NCI-H1417 treated with DMSO at 0.1 percent for 48 hours (cell line): Measurements from ENCODE around the gene EIF3A.
"Not testable (repeated sequence)": the region's sequence is repeated elsewhere in the genome, so short reads cannot be mapped to it uniquely, and the experiment has no call there.

Source experiments
- DNase-seq: peaks from one replicate; lab custom pipeline; 2025; lab: John Stamatoyannopoulos, UW

EIF3A gene, protein sequence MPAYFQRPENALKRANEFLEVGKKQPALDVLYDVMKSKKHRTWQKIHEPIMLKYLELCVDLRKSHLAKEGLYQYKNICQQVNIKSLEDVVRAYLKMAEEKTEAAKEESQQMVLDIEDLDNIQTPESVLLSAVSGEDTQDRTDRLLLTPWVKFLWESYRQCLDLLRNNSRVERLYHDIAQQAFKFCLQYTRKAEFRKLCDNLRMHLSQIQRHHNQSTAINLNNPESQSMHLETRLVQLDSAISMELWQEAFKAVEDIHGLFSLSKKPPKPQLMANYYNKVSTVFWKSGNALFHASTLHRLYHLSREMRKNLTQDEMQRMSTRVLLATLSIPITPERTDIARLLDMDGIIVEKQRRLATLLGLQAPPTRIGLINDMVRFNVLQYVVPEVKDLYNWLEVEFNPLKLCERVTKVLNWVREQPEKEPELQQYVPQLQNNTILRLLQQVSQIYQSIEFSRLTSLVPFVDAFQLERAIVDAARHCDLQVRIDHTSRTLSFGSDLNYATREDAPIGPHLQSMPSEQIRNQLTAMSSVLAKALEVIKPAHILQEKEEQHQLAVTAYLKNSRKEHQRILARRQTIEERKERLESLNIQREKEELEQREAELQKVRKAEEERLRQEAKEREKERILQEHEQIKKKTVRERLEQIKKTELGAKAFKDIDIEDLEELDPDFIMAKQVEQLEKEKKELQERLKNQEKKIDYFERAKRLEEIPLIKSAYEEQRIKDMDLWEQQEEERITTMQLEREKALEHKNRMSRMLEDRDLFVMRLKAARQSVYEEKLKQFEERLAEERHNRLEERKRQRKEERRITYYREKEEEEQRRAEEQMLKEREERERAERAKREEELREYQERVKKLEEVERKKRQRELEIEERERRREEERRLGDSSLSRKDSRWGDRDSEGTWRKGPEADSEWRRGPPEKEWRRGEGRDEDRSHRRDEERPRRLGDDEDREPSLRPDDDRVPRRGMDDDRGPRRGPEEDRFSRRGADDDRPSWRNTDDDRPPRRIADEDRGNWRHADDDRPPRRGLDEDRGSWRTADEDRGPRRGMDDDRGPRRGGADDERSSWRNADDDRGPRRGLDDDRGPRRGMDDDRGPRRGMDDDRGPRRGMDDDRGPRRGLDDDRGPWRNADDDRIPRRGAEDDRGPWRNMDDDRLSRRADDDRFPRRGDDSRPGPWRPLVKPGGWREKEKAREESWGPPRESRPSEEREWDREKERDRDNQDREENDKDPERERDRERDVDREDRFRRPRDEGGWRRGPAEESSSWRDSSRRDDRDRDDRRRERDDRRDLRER (N-terminal part only)

DNA sequence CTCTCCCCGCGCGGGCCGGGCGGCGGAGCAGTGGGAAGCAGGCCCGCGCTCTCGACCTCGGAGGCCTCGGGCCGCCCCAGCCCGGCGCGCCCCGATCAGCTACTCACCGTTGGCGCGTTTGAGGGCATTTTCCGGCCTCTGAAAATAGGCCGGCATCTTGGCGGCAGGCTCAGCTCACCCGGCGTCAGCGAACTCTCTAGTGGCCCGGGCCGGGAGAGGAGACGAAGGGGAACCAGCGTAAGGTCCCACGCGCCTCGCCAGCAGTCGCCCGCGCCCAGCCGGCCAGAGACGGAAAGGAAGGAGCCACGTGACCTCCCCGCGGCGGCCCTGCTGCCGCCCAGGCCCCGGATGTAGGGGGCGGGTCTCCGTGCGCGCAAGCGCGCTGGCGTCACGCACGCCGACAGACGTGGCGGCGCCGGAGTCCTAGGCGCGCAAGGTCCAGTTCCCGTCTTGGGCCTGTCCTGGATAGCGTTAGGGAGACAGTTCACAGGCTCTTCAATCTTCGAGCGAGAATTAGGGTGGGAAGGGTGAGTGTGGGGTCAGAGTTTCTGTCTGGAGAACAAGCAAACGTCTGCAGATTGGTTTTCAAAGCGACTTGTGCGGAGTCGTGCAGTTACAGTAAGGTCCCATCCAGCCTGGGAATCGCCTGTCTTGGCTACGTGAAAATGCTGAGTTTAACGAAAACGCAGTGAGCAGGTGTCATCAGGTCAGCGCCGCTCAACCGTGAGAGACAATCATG lies at the start of gene EIF3A:
TSS of gene EIF3A (minus strand) at position 297 of the 739 bp plus-strand sequence. CDS start at position 156, 141 bp downstream.
- peak; percentile 37 for DNase-seq

DNA sequence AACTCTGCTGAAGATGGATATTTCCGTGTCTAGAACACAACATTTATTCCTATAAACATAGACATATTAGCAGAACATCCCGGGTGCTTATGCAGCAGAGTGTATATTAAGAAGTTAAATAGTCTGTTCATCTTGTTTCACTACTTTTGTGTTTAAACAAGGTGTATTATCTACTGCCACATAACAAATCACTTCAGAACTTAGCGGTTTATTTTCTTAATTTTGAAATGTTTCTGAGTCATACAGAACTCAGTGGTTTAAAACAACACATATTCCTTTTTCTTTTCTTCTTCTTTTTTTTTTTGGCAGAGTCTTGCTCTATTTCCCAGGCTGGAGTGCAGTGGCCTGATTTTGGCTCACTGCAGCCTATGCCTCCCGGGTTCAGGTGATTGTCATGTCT lies 49.1 kb upstream of the EIF3A start:
- DNase-seq: no peak

DNA sequence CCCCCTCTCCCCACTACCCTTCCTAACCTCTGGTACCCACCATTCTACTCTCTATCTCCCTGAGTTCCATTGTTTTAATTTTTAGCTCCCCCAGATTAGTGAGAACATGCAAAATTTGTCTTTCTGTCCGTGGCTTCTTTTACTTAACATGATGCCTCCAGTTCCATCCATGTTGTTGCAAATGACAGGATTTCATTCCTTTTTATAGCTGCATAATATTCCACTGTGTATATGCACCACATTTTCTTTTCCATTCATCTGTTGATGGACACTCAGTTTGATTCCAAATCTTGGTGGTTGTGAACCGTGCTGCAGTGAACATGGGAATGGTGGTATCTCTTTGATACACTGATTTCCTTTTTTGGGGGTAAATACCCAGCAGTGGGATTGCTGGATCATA lies 45.3 kb upstream of the EIF3A start:
- DNase-seq: no peak

DNA sequence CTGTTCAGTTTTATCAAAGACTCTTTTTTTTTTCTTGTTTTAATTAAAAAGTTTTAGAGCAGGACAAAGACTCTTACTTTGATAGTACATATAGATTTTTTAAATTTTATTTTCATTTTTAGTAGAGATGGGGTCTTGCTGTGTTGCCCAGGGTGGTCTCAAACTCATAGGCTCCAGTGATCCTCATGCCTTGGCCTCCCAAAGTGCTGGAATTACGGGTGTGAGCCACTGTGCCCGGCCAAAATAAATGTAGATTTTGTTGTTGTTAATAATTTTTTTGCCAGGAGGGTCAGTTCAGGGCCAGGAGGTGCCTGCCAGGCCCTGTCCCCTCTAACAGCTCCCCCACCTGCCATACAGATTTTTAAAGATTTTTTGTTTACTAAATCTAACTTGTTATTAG lies 40.3 kb upstream of the EIF3A start:
- DNase-seq: no peak

DNA sequence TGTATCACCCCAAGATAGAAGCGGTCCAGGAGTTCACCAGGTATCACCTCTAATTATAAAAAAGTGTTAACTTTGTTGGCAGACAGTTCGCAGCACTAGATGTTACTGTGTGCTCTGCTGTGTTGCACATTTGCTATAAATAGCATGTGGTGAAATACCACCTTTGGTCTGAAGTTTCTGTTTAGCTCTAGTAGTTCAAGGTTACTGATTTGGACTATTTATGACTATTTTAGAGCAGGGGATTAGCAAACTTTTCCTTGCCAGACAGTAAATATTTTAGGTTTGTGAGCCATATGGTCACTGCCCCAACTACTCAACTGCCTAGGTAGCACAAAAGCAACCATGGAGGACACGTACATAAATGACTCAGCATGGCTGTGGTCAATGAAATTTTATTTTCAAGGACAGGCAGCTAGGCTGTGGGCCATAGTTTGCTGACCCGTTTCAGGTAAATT lies 39.8 kb upstream of the EIF3A start:
- DNase-seq: no peak

DNA sequence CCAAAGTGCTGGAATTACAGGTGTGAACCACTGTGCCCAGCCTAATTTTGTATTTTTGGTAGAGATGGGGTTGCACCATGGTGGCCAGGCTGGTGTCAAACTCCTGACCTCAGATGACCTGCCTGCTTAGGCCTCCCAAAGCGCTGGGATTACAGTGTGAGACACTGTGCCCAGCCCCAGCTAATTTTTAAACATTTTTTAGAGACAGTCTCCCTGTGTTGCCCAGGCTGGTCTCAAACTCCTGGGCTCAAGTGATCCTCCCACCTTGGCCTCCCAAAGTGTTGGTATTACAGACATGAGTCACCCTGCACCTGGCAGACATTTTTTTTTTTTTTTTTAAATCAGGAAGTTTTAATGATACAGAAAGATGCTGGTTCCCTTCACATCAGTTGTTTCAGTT lies 38.8 kb upstream of the EIF3A start:
- DNase-seq: no peak

DNA sequence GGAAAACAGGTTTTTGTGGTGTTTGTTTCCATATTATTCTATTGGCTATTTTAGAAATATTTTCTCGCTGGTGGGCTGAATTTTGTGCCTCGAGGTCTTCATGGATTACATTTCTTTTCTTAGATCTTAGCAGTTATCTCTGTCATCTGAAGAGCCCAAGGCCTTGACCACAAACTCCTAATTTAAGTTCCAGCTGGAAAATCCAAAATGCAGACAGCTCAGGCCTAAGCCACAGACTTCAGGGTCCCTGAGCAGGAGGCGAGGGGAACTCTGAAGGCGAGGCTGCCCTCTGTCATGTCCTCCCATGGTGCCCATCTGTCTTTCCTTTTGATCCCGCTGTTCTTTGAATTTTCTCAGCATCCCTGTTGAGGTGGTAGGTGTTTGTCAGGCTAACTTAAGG lies 37.6 kb upstream of the EIF3A start:
- no peak for DNase-seq

DNA sequence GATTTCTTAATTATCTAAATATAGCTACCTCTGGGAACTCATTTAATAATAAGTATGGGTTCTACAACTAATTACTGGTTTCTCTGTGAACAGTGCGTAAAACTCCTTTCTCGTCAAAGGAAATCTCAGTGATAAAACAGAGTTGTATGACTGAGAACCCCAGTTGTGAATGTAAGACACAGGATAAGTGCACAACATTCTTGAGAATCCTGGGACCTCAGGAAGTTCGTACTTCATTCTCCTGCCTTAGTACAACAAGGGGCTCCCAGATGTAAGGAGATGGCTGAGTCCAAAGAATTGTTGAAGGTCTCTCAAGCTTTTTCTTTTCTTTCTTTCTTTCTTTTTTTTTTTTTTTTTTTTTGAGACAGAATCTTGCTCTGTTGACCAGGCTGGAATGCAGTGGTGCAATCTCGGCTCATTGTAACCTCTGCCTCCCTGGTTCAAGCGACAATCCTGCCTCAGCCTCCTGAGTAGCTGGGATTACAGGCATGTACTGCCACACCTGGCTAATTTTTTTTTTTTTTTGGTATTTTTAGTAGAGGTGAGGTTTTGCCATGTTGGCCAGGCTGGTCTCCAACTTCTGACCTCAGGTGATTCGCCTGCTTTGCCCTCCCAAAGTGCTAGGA lies 35.8 kb upstream of the EIF3A start:
- DNase-seq: no peak

DNA sequence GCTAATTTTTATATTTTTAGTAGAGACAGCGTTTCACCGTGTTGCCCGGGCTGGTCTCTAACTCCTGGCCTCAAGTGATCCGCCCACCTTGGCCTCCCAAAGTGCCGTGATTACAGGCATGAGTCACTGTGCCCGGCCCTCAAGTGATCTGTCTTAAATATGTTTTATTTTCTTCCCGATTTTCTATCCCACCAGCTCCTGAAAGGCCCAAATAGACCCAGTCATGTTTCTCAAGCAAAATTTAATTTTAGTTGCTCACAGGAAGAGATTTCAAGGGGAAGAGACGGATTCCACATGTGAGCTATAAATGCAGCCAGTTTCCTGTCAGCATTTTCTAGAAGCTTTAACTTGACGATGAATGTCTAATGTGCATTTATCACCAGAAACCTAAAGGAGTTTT lies 35.3 kb upstream of the EIF3A start:
- no peak for DNase-seq

DNA sequence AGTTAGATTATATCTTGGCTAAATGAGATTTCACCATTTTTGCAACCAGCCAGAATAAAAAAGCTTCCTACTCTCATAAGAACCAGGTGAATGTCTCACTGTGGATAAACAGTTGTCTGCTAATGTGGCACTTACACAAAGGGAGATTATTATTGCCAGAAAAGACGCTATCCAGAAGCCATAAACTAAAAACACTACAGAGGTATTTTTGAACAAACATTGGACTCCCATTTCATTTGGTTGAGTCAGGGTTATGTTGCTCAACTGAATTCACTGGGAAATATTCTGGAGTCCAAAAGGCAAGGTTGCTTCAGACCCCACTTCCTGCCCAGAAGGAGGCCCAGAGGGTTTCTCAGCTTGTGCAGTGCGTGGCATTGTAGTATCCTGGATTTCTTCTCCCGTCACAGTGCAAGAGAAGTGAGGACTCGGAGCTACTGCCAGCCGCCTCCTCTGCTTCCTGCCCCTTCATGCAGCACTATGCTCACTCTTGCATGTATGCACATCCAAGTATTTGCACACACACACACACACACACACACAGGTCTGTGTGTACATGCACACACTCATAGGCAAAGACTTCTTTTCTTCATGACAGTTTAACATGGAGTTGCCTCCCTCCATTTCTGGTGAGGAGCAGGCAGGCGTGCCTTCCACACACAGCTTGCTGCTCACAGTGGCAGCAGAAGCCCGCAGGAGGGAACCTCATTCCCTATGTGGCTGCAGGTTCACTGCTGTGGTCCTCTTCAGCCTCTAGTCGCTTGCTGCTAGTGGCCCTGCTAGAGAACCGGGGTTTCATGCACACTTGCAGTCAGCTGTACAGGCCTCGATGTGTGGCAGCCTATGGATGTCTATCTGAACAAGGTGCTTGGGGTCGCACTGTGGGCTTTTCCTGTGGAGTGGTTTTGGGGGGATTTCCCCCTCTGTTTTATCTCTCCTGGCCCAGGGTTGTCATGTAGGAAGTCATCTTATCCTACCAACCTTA lies 33.4 kb upstream of the EIF3A start:
- no peak for DNase-seq

DNA sequence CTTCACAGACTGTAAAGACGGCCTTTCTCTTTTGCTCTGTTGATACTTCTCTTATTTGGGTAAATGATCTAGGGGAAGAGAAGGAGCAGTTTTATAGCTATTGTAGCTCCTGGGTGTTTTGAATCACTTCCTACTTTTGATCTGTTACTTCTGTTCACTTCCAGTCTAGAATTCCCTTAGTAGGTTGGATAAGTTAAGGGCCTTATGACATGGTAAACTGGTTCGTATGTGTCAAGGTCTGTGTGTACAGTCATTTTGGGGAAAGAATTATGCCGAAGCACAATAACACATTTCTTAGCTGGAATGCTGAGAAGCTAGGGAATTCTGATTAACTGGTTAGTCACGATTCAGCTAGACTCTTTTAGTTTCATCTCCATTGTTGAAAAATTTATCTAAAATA lies 31.4 kb upstream of the EIF3A start:
- no peak for DNase-seq

DNA sequence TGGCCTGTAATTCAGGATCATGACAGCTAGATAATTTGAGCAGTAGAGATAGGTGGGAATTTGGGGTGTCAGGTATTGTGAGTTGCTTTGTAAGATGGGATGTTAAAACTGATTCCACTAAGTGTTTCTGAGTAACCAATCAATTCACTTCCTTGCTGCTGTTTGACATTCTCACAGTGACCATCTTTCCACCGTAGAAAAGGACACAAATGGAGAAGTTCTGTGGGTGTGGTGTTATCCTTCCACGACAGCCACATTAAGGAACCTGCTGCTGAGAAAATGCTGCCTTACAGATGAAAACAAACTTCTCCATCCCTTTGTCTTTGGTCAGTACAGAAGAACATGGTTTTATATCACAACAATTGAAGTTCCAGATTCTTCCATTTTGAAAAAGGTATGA lies 27.2 kb upstream of the EIF3A start:
- not testable (repeated sequence) for DNase-seq

DNA sequence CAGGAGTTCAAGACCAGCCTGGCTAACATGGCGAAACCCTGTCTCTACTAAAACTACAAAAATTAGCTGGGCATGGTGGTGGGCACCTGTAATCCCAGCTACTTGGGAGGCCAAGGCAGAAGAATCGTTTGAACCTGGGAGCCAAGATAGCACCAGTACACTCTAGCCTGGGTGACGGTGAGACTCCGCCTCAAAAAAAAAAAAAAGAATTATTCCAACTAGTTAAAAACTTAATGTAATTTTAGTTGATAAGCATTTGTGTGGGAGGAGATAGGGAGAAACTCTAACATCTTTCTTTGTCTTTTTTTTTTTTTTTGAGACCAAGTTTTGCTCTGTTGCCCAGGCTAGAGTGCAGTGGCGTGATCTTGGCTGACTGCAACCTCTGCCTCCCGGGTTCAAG lies 26.5 kb upstream of the EIF3A start:
- not testable (repeated sequence) for DNase-seq

DNA sequence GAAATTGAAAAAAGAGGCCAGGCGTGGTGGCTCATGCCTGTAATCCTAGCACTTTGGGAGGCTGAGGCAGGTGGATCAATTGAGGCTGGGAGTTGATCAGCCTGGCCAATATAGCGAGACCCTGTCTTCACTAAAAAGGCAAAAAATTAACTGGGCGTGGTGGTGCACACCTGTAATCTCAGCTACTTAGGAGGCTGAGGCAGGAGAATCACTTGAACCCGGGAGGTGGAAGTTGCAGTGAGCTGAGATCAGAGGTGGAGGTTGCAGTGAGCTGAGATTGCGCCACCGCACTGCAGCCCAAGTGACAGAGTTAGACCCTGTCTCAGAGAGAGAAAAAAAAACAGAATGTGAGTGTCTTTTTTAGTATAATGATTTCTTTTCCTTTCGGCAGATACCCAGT lies 25.3 kb upstream of the EIF3A start:
- not testable (repeated sequence) for DNase-seq

DNA sequence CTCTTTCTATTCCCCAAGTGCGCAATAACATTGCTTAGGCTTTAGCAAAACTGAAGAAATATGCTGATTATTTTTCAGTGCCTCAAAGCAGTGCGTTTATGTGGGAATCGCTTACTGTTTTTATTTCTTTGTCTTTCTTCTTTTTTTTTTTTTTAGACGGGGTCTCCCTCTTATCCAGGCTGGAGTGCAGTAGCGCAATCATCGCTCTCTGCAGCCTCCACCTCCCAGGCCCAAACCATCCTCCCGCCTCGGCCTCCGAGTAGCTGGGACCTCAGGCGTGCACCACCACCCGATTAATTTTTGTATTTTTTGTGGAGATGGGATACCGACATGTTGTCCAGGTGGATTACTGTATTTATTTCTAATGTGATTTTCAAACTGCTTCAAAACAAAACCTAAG lies 24.5 kb upstream of the EIF3A start:
- DNase-seq: no peak

DNA sequence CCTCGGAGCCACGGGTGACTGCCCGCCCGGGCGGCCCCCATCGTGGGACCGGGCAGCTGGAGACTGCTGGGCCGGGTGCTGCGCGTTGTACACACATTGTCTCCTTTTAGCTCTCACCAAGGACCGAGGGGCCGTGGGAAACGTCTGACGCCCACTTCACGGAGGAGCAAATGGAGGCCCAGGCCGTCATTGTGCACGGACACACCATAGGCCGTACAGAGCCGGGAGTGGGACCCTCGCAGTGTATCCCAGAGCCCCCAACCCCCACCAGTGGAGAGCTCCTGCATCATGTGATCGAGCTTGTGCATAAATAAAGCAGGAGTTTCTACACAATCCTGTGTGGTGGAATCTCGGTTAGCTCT lies 24.0 kb upstream of the EIF3A start:
- DNase-seq: no peak

DNA sequence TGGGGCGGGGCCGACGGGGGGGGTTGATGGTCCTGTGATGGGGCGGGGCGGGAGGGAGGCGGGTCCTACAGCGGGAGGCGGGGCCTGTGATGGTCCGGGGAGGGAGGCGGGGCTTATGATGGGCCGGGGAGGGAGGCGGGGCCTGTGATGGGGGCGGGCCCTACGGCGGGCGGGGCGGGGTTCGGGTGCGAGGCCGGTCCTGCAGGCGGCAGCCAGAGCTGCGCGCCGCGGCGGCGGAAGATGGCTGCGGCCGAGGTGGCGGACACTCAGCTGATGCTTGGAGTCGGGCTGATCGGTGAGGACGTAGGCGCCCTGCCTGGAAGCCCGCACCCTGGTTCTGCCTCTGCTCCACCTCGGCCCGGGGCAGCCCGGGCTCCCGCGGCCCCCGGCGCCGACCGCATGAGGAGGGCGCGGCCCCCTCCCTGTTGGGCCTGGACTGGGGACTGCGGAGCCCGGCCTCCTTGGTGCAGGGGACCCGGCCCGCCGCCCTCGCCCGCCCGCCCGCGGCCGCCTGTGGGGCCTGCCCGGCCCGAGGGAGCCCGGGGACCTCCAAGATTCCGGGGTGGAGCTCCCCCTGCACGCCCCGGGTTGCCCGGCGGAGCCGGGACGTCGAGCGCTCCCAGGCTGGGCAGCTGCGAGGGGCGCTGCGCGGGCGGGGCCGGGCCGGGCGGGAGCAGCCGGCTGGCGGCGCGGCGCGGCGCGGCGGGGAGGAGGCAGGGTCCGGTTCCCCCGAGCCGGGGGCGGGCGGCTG lies 23.5 kb upstream of the EIF3A start, which contains the start of gene DENND10:
TSS of gene DENND10 (plus strand) at position 211 of the 751 bp plus-strand sequence. CDS start at position 241, 30 bp downstream.
- DNase-seq: no peak

DNA sequence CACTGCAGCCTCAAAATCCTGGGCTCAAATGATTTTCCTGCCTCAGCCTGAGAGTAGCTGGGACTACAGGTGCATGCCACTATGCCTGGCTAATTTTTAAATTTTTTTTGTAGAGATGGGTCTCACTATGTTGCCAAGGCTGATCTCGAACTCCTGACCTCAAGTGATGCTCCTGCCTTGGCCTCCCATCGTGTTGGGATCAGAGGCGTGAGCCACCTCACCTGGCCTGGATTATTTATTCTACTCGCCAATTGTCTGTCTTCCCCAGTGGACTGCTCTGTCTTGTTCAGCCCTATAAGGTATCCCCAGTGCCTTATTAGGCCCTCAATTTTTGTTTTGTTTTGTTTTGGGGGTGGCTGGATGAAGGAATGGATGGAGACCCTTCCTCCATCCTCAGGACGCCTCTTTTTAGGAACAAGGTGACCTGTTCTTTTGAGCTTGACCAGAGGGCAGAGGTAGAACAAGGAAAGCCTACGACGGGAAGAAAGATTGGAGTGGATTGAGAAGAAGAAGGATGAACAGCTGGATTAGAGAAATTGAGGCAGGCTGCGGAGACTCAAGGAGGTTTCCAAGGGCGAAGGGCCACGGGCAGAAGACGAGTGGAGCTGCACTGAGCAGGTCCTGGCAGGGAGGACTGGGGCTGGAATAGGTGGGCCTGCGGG lies 22.8 kb upstream of the EIF3A start:
- DNase-seq: no peak
